HT1080 (cell line): ENCODE results near the gene RAB7A. TPM values are rescaled to one million over a fixed set of nuclear protein-coding genes. Genes with fewer than 3 reads are reported as not detected.

ENCODE experiments used
- DNase-seq: peaks from one replicate; pipeline ENCODE4 v3.0.0-alpha.2; 2015; ENCODE audit warnings: low read depth
- polyA plus RNA-seq, 2 experiments: library from polyadenylated mRNA; depleted of rRNA; stranded (reverse); fragments of >200 nt; gene quantifications; 2 replicates each; pipeline ENCODE4 v1.2.3, GENCODE V29; 2015
- total RNA-seq: library from RNA; depleted of rRNA; stranded (reverse); fragments of >200 nt; shearing (Covaris generic); gene quantifications from 2 replicates; pipeline ENCODE4 v1.2.3, GENCODE V29; 2014; rRNA removed

Gene RAB7A
- 124 and 196 TPM in 2 replicates for total RNA-seq
- 481 and 489 TPM in 2 replicates for polyA plus RNA-seq (2015; cell fraction: cytosol; rRNA removed)
- 311 and 346 TPM in 2 replicates for polyA plus RNA-seq (2015; cell fraction: nucleus; rRNA removed)

GRCh38 chr3:128726023-128727016, at the start of gene RAB7A:
Gene RAB7A, plus strand, starts transcription at chr3:128726183. Its CDS starts 69,185 bp downstream, at chr3:128795368.
- peak; percentile 99 for DNase-seq

DNA sequence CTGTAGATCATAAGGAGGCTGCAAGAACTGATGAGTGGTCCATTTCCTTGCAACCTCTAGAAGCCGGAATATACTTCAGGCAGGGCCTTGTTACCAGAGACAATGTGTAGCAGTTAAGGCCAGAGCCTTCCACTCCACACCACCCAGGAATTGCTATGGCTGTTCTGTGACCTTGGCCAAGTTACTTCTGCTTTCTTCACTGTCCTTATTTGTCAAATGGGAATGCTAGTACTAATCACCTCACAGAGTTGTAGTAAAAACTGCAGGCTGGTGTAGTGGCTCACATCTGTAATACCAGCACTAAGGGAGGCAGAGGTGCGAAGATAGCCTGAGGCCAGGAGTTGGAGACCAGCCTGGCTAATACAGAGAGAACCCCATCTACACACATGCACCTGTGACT, 46.6 kb upstream of the RAB7A start:
- DNase-seq = no peak

DNA sequence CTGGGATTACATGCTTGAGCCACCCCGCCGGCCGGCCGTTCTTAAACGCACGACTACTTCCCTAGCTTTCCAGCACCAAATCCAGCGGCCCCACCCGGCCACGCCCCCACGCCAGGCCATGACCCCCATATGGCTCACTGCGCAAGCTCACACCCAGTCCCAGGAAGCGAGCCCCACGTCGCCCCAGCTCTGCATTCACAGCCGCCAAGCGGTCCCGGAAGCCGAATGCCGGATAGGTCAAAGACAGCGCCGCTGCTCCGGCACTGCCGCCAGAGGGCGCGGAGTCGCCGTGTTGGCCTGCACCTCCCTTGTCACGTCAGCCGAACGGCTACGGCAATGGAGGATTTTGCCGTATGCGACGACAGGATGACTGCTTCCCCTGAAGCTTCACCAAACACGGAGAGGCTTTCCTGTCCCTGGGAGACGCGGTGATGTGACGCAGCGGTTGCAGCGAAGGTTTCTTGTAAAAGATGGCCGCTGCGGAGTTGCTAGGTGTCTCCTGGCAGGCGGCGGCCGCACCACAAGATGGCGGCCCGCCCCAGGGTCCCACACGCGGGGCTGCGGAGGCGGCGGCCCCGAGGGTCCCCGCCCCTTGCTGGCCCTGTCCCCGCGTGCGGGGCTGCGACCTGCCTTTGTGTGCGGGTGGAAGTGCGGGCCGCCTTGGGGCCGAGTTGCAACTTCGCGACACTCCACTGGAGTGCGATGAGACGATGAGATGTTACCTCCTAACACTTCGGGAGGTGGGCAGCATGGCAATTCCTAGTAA, 45.2 kb upstream of the RAB7A start:
- DNase-seq = peak; percentile 99

DNA sequence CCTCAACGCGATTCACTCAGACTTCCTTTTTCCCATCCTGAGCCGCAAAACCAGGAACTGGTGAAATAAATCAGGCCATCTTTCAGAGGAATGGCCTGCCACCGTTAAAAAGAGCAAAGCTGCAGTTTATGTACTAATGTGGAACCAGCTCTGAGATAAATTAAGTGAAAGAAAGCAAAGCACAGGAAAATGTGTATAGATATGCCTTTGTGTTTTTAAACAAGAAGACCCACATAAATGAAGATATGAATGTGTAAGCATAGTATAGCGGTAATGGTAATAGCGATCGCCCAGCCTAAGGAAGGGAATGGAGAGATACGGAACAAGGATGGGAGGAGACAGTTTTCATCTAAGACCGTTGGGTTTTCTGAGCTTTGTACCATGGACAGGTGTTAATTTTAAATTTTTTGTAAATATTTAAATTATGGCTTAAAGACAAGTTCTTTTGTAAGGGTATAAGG, 44.6 kb upstream of the RAB7A start:
- DNase-seq = no peak

GRCh38 chr3:128683957-128684356, 42.0 kb upstream of the RAB7A start:
- DNase-seq = no peak

DNA sequence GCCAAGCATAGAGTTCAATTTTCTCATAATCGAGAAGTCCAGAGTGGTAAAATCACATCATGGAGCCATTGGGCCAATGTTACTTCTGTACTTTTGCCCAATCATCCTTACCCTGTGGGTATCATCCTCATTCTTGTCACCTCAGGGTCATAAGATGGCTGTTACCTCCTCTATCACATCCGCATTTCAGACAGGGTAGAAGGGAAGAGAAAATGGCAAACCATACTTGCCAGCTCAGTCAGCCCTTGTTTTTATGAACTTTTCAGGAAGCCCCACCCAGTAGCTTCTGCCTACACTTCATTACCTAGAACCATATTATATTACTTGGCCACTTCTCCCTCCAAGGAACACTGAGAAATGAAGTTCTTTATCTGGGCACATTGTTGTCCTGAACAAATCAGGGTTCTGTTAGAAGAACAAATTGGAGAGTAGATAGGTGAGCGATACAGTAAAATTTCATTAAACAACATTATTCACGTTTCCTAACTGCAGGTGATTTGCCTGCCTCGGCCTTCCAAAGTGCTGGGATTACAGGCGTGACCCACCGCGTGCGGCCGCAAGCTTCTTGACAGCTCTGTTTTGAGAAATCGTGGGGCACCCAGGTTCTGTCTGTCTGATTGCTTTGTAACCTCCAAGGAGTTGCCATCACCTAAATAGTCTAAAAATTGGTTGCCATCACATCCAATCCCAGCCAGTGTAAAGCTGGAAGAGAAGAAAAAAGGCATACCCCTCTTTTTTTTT, 40.8 kb upstream of the RAB7A start:
- no peak for DNase-seq

- DNase-seq = no peak
These were observed 39.5 kb upstream of the RAB7A start for GRCh38 chr3:128686465-128686864.

DNA sequence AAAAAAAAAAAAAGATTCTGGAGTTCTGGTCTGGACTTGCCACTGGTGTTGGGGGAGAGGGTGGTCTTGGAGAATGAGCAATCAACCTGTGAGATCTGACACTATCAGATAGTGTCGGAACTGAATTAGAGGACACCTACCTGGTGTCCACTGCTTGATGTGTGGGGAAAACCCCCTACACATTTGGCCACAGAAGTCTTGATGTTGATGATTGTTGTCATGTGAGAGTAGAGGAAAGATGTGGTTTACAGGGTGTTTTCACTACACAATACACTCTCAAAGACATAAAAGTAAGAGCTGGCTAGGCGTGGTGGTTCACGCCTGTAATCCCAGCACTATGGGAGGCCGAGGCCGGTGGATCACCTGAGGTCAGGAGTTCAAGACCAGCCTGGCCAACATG, 36.9 kb upstream of the RAB7A start:
- DNase-seq = no peak

GRCh38 chr3:128693696-128694095, 32.3 kb upstream of the RAB7A start:
- no peak for DNase-seq

- DNase-seq = no peak
These were observed 28.6 kb upstream of the RAB7A start for GRCh38 chr3:128697341-128697740.

DNA sequence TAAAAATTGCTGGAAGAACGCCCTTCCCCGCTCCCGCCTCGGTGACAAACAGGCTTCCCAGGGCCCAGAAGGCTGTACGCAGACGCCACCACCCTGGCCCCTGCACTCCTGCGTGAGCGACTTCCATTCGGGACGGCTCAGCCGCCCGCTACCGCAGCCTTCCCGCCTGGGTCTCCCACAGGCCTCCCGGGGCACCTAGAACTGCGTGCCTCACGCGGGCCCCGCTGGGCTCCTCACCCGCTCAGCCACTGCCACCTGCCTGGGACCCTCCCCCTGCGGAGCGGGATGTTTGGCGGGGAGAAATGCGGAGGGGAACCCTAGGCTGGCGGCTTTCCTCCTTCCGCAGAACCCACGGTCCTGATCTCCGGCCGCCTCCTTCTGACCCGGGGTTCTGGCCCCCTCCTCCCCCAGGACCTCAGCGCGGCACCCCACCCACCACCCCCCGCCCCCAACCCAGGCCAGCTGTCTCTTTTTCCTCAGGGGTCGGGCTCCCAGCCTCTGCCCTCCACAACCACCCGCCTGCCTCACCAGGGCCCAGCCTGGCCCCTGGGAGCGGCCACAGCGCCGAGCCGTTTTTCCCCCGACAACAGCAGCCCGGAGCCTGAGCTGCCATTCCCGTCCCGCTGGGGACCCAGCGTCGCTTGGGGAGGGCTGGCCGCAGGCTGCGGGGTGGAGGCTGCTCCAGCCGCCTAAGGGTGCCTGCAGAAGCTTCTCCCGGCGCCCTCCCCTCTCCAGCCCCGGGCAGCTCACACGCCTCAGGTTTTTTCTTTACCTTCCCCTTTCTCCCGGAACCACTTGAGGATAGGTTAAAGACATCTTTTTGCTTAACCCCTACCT, 27.6 kb upstream of the RAB7A start:
- DNase-seq = no peak

GRCh38 chr3:128701342-128702212, 24.4 kb upstream of the RAB7A start:
- no peak for DNase-seq

DNA sequence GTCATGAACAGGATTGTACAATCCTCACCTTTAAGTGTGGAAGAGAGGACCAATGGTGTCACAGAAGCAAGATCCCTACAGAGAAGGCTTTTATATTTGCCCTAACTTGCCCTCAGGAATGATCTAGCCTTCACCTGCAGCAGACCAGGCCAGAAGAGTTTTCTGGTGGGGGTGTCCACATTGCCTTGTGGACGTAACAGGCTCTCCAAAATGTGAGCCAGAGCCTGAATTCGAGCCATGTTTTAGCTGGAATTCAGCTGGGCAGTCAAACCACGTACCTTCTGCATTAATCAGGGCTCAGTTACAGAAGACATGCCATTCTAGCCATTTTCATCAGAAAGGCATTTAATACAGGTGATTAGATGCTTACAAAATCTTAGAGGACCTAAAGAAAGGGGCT, 23.6 kb upstream of the RAB7A start:
- DNase-seq = no peak

DNA sequence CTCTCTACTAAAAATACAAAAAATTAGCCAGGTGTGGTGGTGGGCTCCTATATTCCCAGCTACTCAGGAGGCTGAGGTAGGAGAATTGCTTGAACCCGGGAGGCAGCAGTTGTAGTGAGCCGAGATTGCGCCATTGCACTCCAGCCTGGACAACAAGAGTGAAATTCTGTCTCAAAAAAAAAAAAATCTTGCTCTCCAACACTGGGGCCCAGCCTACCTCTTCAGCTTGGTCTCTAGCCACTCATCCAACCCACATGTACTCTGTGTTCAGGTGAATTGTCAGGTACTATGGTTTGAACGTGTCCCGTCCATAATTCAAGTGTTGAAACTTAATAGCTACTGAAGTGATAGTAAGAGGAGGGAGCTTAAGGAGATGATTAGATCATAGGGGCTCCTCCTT, 22.4 kb upstream of the RAB7A start:
- no peak for DNase-seq

DNA sequence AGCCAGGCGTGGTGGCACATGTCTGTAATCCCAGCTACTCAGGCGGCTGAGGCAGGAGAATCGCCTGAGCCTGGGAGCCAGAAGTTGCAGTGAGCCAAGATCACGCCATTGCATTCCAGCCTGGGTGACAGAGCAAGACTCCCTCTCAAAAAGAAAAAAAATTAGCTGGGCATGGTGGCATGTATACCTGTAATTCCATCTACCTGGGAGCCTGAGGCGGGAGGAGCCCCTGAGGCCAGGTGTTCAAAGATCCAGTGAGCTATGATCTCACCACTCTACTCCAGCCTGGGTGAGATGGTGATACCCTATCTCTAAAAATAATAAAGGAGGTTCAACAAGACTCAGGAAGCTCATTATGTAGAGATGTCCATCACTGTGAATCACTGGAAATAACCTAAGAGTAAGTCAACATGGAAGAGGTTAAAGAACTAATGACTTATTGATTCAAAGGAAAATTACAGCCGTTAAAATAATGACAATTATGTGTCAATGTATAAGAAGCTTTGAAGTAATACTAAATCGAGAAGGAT, 19.8 kb upstream of the RAB7A start:
- DNase-seq = no peak

GRCh38 chr3:128707928-128708494, 18.0 kb upstream of the RAB7A start:
- DNase-seq = no peak

DNA sequence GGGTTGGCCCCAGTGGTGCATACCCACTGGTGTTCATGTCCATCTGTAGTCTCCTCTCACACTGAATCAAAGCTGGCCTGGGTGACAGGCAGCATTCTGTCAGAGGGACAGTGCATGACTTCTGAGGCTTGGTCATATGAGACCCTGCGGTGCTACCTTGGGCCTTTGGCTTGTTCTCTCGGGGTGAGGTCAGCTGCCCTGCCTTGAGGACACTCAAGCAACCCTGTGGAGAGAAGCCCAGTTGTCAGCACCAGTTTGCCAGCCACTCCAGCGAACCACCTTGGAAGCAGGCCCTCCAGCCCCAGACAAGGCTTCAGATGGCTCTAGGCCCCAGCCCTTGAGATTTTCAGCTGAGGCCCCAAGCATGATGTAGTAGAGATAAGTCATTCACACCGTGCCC, 16.9 kb upstream of the RAB7A start:
- no peak for DNase-seq

DNA sequence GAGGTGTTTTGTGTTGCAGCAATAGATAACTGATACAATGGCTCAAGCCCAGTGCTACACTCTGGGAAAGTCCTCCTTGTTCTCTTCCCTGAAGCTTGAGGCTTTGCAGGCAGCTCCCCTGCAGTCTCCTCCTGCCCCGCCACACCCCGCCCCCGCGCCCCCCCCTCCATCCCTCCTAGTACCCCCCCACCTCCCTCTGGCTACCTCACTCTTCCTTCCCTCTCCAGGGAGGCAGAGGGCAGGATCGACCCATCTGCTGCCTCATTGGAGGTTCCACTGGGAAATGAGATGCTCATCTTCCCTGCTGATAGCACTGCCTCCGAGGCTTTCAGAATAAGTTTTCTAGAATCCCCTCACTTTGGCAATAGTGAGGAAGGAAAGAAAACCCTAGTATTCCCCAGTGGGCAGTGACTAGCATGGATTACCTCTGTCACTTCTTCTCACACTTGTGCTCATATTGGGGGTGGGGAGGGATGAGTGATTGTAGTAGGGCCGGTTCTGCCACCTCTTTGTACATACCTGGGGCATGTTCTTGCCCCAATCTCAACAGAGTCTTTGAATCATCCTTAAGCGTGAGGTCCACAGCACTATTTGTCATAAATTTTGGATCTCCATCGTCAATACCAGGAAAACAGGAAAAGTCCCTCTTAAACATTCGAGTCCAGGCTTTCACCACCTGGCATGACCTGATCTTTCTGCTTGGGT, 16.3 kb upstream of the RAB7A start:
- no peak for DNase-seq
